Loucy (cell line): ENCODE measurements around the gene TENM4.

ENCODE experiments used
- CTCF ChIP-seq: fragments of 200-600 bp; sonication (generic); conservative IDR thresholded peaks from 2 replicates; pipeline ENCODE4 v1.5.1; 2014; ENCODE audit warnings: mild to moderate bottlenecking, antibody characterized with exemption, low read length
- EZH2phosphoT487 ChIP-seq: fragments of 200-600 bp; IDR thresholded peaks from 2 replicates; pipeline ENCODE4 v1.6.1; 2018; ENCODE audit warnings: antibody characterized with exemption, mild to moderate bottlenecking, moderate library complexity, borderline replicate concordance

DNA sequence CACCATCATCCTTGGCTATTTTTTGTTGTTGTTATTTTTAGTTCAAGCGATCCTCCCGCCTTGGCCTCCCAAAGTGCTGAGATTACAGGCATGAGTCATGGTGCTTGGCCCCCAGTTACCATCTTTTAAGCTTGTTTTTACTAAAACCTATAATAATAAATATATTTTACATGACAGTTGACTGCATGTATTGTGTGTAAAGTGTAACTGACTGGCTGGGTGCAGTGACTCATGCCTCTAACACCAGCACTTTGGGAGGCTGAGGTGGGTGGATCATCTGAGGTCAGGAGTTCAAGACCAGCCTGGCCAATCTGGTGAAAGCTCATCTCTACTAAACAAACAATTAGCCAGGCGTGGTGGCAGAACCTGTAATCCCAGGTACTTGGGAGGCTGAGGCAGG lies 386.2 kb downstream of the TENM4 start:
- TF ChIP-seq CTCF = no peak
- TF ChIP-seq EZH2phosphoT487 = no peak
